A549 (cell line): ENCODE measurements around the gene SAMD8. TPM values are rescaled to one million over a fixed set of nuclear protein-coding genes. Genes with fewer than 3 reads are reported as not detected.
A peak's percentile ranks its signal among the peaks of the same experiment; 100 is the strongest.

Experiments used
- ATAC-seq, 2 experiments: fragments of 200-7000 bp in 1 of 2; fragments of >200 bp in 1 of 2; cut with Nextera tagmentation in 1 of 2; cut with Tn5 transposase in 1 of 2; 3 replicates each; pipeline versions ENCODE4 v1.8.0 to v1.9.1; 2018 to 2020; ENCODE audit warnings: mild to moderate bottlenecking in 1 of 2, moderate library complexity in 1 of 2
- CTCF ChIA-PET: fragments of 300-600 bp; sonication (Branson Sonifier 250); formaldehyde crosslinking; extraction: SDS; loops from one replicate; lab custom pipeline; 2021; ENCODE audit warnings: antibody characterized with exemption, inconsistent platforms; lab: Yijun Ruan, JAX
- POLR2A ChIA-PET: fragments of 350-600 bp; formaldehyde crosslinking; extraction: SDS; loops from one replicate; lab custom pipeline; 2021; ENCODE audit warnings: antibody characterized with exemption, inconsistent platforms; lab: Yijun Ruan, JAX
- DNase-seq, 2 experiments: peaks; one replicate each; pipeline versions ENCODE4 v3.0.0 to v3.0.0-alpha.2; 2011 to 2016; ENCODE audit warnings: low read depth in 1 of 2, low spot score in 1 of 2
- FAIRE-seq: peaks from 2 replicates; lab custom pipeline; 2011; peaks lifted over from hg19 to GRCh38; lab: Jason Lieb, UNC
- H3K27ac ChIP-seq, 2 experiments: fragments of >200 bp; sonication (Bioruptor Twin); formaldehyde crosslinking; 3 replicates each; pipeline ENCODE4 v1.5.1; 2016 to 2017
- H3K4me1 ChIP-seq: fragments of >200 bp; sonication (Bioruptor Twin); formaldehyde crosslinking; 3 replicates; pipeline ENCODE4 v1.6.1; 2016
- H3K4me2 ChIP-seq: fragments of >200 bp; sonication (Bioruptor Twin); formaldehyde crosslinking; 3 replicates; pipeline ENCODE4 v1.6.1; 2016
- H3K4me3 ChIP-seq: fragments of >200 bp; sonication (Bioruptor Twin); formaldehyde crosslinking; 3 replicates; pipeline ENCODE4 v1.5.1; 2016
- H3K9me3 ChIP-seq: fragments of >200 bp; sonication (Bioruptor Twin); formaldehyde crosslinking; 3 replicates; pipeline ENCODE4 v1.6.1; 2016
- BHLHE40 ChIP-seq: IDR thresholded peaks from 2 replicates; pipeline ENCODE4 v1.6.1; 2012; ENCODE audit warnings: low read depth, low read length, inconsistent platforms
- CBX8 ChIP-seq: fragments of 200-600 bp; sonication (generic); IDR thresholded peaks from 2 replicates; pipeline ENCODE4 v1.6.1; 2016
- CEBPB ChIP-seq, 2 experiments: fragments of >200 bp in 1 of 2; sonication (Bioruptor Twin) in 1 of 2; formaldehyde crosslinking in 1 of 2; IDR thresholded peaks; 2 replicates each; pipeline ENCODE4 v1.6.1; 2012 to 2016
- FOXS1 ChIP-seq: fragments of 250-450 bp; sonication (Bioruptor Pico); IDR thresholded peaks from 2 replicates; pipeline ENCODE4 v1.5.0; 2020; ENCODE audit warnings: mild to moderate bottlenecking, moderate library complexity
- HOXB5 ChIP-seq: fragments of 250-450 bp; sonication (Bioruptor Pico); IDR thresholded peaks from 2 replicates; pipeline ENCODE4 v1.5.0; 2020; ENCODE audit warnings: mild to moderate bottlenecking, moderate library complexity
- KDM5A ChIP-seq: fragments of 200-600 bp; sonication (generic); IDR thresholded peaks from 2 replicates; pipeline ENCODE4 v1.6.1; 2016; ENCODE audit warnings: antibody characterized with exemption, mild to moderate bottlenecking
- MAZ ChIP-seq: fragments of 150-350 bp; IDR thresholded peaks from 2 replicates; pipeline ENCODE4 v1.6.1; 2014; ENCODE audit warnings: antibody characterized with exemption, low read depth, low read length, borderline replicate concordance
- MYC ChIP-seq: IDR thresholded peaks from 2 replicates; pipeline ENCODE4 v1.6.1; 2012; ENCODE audit warnings: mild to moderate bottlenecking, inconsistent platforms, low read length, improper control_type of control experiment, borderline replicate concordance
- NR3C1 ChIP-seq: fragments of >200 bp; sonication (Bioruptor Twin); formaldehyde crosslinking; IDR thresholded peaks from 3 replicates; pipeline ENCODE4 v1.6.1; 2017
- PHF8 ChIP-seq: fragments of 200-600 bp; sonication (generic); IDR thresholded peaks from 2 replicates; pipeline ENCODE4 v1.6.1; 2016; ENCODE audit warnings: low read depth, mild to moderate bottlenecking, antibody characterized with exemption, moderate library complexity, borderline replicate concordance
- RAD21 ChIP-seq, 2 experiments: fragments of >200 bp in 1 of 2; sonication (Bioruptor Twin) in 1 of 2; formaldehyde crosslinking in 1 of 2; IDR thresholded peaks in 1 of 2; conservative IDR thresholded peaks in 1 of 2; 2 replicates in 1 of 2; 3 replicates in 1 of 2; pipeline ENCODE4 v1.6.1; 2012 to 2018; ENCODE audit warnings: inconsistent platforms in 1 of 2
- RNF2 ChIP-seq: fragments of 200-600 bp; sonication (generic); IDR thresholded peaks from 2 replicates; pipeline ENCODE4 v1.6.1; 2016; ENCODE audit warnings: low read depth, mild to moderate bottlenecking, antibody characterized with exemption, moderate library complexity, borderline replicate concordance
- TFCP2L1 ChIP-seq: fragments of 250-450 bp; sonication (Bioruptor Pico); IDR thresholded peaks from 2 replicates; pipeline ENCODE4 v1.5.0; 2021; ENCODE audit warnings: mild to moderate bottlenecking
- ZC3H11A ChIP-seq: fragments of 450-650 bp; IDR thresholded peaks from 2 replicates; pipeline ENCODE4 v1.6.1; 2014; ENCODE audit warnings: antibody characterized with exemption, mild to moderate bottlenecking
- ZNF302 ChIP-seq: fragments of 250-450 bp; sonication (Bioruptor Pico); IDR thresholded peaks from 2 replicates; pipeline ENCODE4 v1.9.0; 2021; ENCODE audit warnings: inconsistent platforms, mild to moderate bottlenecking, moderate library complexity
- WGBS: methylation state at CpG from one replicate; pipeline ENCODE4 v1.1.6; 2017; ENCODE audit errors: missing lambda C conversion rate; 5-methylcytosine and 5-hydroxymethylcytosine counted together
- polyA plus RNA-seq, 4 experiments: library from polyadenylated mRNA; depleted of rRNA in 3 of 4; stranded (reverse); fragments of >200 nt; fragmentation: RNase III in 1 of 4; extraction: RNeasy Plus Mini Kit Qiagen cat#74134 plus additional on column Dnase treatment in 1 of 4; gene quantifications; 2 replicates in 3 of 4; 3 replicates in 1 of 4; pipeline ENCODE4 v1.2.3, GENCODE V29; 2011 to 2017
- TF ChIP-seq, protein P1 (sequence below): fragments of 450-650 bp; IDR thresholded peaks from 2 replicates; pipeline ENCODE4 v1.6.1; 2014; ENCODE audit warnings: antibody characterized with exemption
- TF ChIP-seq, protein P2 (sequence below): fragments of >200 bp; sonication (Bioruptor Twin); formaldehyde crosslinking; IDR thresholded peaks from 3 replicates; pipeline ENCODE4 v1.6.1; 2016
- TF ChIP-seq, protein P3 (sequence below): fragments of 150-350 bp; IDR thresholded peaks from 2 replicates; pipeline ENCODE4 v1.6.1; 2014; ENCODE audit warnings: low read depth, mild to moderate bottlenecking, low read length
- TF ChIP-seq, protein P4 (sequence below): IDR thresholded peaks from 2 replicates; pipeline ENCODE4 v1.6.1; 2012; ENCODE audit warnings: low read depth, borderline replicate concordance
- TF ChIP-seq, protein P5 (sequence below): fragments of >200 bp; sonication (Bioruptor Twin); formaldehyde crosslinking; IDR thresholded peaks from 2 replicates; pipeline ENCODE4 v1.6.1; 2016
- TF ChIP-seq, protein P6 (sequence below): fragments of >200 bp; sonication (Bioruptor Twin); formaldehyde crosslinking; IDR thresholded peaks from 3 replicates; pipeline ENCODE4 v1.5.1; 2016

Gene SAMD8
- polyA plus RNA-seq, 2 of the 4 experiments (the other 2 are of a cell fraction) = 10.9 to 27.9 TPM

DNA sequence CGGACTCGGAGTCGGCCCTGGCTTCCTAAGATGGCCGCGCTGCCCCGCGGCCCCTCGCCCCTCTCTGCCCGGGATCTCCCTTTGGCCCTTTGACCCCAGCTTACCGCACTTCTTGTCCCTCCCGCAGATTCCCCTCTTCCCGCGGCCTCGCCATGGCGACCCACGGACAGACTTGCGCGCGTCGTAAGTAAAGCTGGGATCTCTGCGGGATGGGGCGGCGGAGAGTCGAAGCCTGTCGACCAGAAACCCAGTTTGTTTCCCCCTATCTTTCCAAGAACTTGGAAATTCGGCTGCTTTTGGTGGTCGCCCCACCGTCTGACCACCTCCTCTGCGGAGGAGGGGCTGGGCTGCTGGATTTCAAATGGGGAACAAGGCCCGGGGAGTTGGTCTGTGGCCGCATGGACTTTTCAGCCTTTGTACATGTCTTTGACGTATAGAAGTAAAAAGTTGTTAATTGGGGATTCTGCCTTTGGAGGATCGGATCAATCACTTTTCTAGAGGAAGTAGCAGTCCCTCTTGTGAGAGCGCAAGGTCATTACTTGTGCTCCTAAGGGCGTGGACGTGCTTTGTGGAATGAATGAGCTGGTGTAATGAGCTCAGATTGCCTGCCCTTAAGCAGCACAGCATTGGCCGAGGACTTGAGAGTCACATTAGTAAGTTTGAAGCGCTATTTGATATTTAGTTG lies 99.7 kb downstream of the SAMD8 start:
- H3K4me1 ChIP-seq = peaks cover 59% of the 10 kb centered on the region

DNA sequence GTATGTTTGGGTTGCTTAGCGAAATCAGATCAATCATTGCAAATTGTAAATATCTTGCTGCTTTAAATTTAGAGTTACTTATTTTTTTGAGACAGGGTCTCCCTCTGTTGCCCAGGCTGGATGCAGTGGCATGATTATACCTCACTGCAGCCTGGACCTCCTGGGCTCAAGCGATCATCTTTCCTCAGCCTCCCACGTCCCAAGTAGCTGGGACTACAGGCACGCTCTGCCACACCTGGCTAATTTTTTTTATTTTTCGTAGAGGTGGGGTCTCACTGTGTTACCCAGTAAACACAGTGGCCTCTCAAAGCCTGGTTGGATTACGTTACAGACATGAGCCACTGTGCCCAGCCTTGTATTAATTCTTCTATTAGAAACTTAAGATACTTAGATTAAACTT lies 100.9 kb downstream of the SAMD8 start:
- Histone ChIP-seq H3K4me2 (peak overlapping the region; percentile 92), H3K9me3 (no peaks in the 10 kb centered on the region), H3K27ac (peak overlapping the region; percentile 99; a peak in 4 of 6 replicates), H3K4me1 (peaks cover 64% of the 10 kb centered on the region), H3K4me3 (peak overlapping the region; percentile 83)
- FAIRE-seq (no peak), DNase-seq (no peak), ATAC-seq (no peak)
- WGBS = 64% methylated on average over 6 of the region's 6 CpGs
- POLR2A ChIA-PET = interaction anchor here (2.5 to 3.3 kb wide), 3 partner anchors 13 to 25 kb away, joined by 20 to 53 read pairs (median 32); no protein-coding TSS in a partner anchor
- CTCF ChIA-PET = interaction anchor here (0.7 to 8.6 kb wide), 7 partner anchors 8 to 24 kb away, joined by 3 to 119 read pairs (median 5); partner anchors contain the start of gene COMTD1
- TF ChIP-seq, protein P1, sequence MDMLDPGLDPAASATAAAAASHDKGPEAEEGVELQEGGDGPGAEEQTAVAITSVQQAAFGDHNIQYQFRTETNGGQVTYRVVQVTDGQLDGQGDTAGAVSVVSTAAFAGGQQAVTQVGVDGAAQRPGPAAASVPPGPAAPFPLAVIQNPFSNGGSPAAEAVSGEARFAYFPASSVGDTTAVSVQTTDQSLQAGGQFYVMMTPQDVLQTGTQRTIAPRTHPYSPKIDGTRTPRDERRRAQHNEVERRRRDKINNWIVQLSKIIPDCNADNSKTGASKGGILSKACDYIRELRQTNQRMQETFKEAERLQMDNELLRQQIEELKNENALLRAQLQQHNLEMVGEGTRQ = no peak
- TF ChIP-seq, protein P2, sequence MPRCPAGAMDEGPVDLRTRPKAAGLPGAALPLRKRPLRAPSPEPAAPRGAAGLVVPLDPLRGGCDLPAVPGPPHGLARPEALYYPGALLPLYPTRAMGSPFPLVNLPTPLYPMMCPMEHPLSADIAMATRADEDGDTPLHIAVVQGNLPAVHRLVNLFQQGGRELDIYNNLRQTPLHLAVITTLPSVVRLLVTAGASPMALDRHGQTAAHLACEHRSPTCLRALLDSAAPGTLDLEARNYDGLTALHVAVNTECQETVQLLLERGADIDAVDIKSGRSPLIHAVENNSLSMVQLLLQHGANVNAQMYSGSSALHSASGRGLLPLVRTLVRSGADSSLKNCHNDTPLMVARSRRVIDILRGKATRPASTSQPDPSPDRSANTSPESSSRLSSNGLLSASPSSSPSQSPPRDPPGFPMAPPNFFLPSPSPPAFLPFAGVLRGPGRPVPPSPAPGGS = no peak
- no peak for TF ChIP-seq BHLHE40
- no peak for TF ChIP-seq FOXS1 (CRISPR knock-in tag)
- no peak for TF ChIP-seq TFCP2L1 (CRISPR knock-in tag)
- no peak for TF ChIP-seq CEBPB (IDR thresholded peaks at IDR 0.05)
- no peak for TF ChIP-seq RNF2
- TF ChIP-seq PHF8 = no peak
- no peak for TF ChIP-seq ZC3H11A
- TF ChIP-seq CBX8 = no peak
- TF ChIP-seq MAZ = no peak
- TF ChIP-seq, protein P3, sequence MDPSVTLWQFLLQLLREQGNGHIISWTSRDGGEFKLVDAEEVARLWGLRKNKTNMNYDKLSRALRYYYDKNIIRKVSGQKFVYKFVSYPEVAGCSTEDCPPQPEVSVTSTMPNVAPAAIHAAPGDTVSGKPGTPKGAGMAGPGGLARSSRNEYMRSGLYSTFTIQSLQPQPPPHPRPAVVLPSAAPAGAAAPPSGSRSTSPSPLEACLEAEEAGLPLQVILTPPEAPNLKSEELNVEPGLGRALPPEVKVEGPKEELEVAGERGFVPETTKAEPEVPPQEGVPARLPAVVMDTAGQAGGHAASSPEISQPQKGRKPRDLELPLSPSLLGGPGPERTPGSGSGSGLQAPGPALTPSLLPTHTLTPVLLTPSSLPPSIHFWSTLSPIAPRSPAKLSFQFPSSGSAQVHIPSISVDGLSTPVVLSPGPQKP = no peak
- TF ChIP-seq, protein P4, sequence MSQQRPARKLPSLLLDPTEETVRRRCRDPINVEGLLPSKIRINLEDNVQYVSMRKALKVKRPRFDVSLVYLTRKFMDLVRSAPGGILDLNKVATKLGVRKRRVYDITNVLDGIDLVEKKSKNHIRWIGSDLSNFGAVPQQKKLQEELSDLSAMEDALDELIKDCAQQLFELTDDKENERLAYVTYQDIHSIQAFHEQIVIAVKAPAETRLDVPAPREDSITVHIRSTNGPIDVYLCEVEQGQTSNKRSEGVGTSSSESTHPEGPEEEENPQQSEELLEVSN = no peak
- TF ChIP-seq MYC = no peak
- TF ChIP-seq HOXB5 (CRISPR knock-in tag) = no peak
- TF ChIP-seq RAD21 (conservative IDR thresholded peaks at IDR 0.05 in 1 of 2, IDR thresholded peaks at IDR 0.05 in 1 of 2) = no peak
- TF ChIP-seq ZNF302 (CRISPR knock-in tag) = no peak
- TF ChIP-seq, protein P5, sequence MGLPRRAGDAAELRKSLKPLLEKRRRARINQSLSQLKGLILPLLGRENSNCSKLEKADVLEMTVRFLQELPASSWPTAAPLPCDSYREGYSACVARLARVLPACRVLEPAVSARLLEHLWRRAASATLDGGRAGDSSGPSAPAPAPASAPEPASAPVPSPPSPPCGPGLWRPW = no peak
- TF ChIP-seq, all 56 proteins: peak for 0

More for the DNA sequence above, 99.7 kb downstream of the SAMD8 start:
- POLR2A ChIA-PET = interaction anchor here (0.6 to 3.3 kb wide), 15 partner anchors 9 to 1009 kb away, joined by 3 to 53 read pairs (median 10); partner anchors contain the start of genes COMTD1 and SAMD8
- peak in 1 of 2 experiments; percentile 68 for DNase-seq
- FAIRE-seq = no peak
- H3K9me3 ChIP-seq = no peaks in the 10 kb centered on the region
- peak overlapping the region; percentile 99 for H3K27ac ChIP-seq
- 2% methylated on average over 27 of the region's 38 CpGs for WGBS
- ATAC-seq = peak; percentile 71 to 74; a peak in 5 of 6 replicates
- CTCF ChIA-PET = interaction anchor here (0.8 to 8.6 kb wide), 7 partner anchors 8 to 24 kb away, joined by 3 to 119 read pairs (median 6); partner anchors contain the start of gene COMTD1
- peak overlapping the region; percentile 83 for H3K4me3 ChIP-seq
- TF ChIP-seq NR3C1 (no peak), KDM5A (0 out of 2 replicates have a peak, but pooled peaks have one; percentile 54)
- TF ChIP-seq, protein P6, sequence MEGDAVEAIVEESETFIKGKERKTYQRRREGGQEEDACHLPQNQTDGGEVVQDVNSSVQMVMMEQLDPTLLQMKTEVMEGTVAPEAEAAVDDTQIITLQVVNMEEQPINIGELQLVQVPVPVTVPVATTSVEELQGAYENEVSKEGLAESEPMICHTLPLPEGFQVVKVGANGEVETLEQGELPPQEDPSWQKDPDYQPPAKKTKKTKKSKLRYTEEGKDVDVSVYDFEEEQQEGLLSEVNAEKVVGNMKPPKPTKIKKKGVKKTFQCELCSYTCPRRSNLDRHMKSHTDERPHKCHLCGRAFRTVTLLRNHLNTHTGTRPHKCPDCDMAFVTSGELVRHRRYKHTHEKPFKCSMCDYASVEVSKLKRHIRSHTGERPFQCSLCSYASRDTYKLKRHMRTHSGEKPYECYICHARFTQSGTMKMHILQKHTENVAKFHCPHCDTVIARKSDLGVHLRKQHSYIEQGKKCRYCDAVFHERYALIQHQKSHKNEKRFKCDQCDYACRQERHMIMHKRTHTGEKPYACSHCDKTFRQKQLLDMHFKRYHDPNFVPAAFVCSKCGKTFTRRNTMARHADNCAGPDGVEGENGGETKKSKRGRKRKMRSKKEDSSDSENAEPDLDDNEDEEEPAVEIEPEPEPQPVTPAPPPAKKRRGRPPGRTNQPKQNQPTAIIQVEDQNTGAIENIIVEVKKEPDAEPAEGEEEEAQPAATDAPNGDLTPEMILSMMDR = no peak
- peak overlapping the region; percentile 92 for H3K4me2 ChIP-seq
